CD14-positive monocyte (primary cell): ENCODE measurements around the gene DDA1. TPM values are rescaled to one million over a fixed set of nuclear protein-coding genes. Genes with fewer than 3 reads are reported as not detected.

Experiments used
- DNase-seq, 3 donors: peaks; one replicate each; pipeline ENCODE4 v3.0.0-alpha.2; 2011 to 2022
- H2AFZ ChIP-seq: 2 replicates; pipeline ENCODE4 v1.6.0; 2012; ENCODE audit warnings: mild to moderate bottlenecking, low read depth, low read length, inconsistent platforms; ENCODE audit not compliant: insufficient read depth, poor library complexity, severe bottlenecking
- H3K27ac ChIP-seq, 2 donors: 1 replicate in 1 of 2; 2 replicates in 1 of 2; pipeline ENCODE4 v1.5.1; 2012 to 2013; ENCODE audit warnings: low read length in 2 of 2, control low read depth in 1 of 2, inconsistent platforms in 1 of 2, low read depth in 1 of 2, mild to moderate bottlenecking in 1 of 2
- H3K27me3 ChIP-seq, 2 donors: one replicate each; pipeline versions ENCODE4 v1.6.0 to v1.6.1; 2011 to 2013; ENCODE audit warnings: low read length in 2 of 2; ENCODE audit not compliant: control insufficient read depth in 2 of 2, insufficient read depth in 2 of 2
- H3K36me3 ChIP-seq, 2 donors: replicated peaks in 1 of 2; 1 replicate in 1 of 2; 2 replicates in 1 of 2; pipeline versions ENCODE4 v1.5.1 to v1.6.1; 2012 to 2013; ENCODE audit warnings: low read length in 2 of 2, control low read depth in 1 of 2, inconsistent platforms in 1 of 2, mild to moderate bottlenecking in 1 of 2; ENCODE audit not compliant: insufficient read depth in 2 of 2, control insufficient read depth in 1 of 2
- H3K4me1 ChIP-seq, 2 donors: 1 replicate in 1 of 2; 2 replicates in 1 of 2; pipeline versions ENCODE4 v1.5.1 to v1.6.1; 2012 to 2013; ENCODE audit warnings: low read length in 2 of 2, control low read depth in 1 of 2, inconsistent platforms in 1 of 2, mild to moderate bottlenecking in 1 of 2, moderate library complexity in 1 of 2; ENCODE audit not compliant: insufficient read depth in 2 of 2, control insufficient read depth in 1 of 2
- H3K4me2 ChIP-seq: replicated peaks from 2 replicates; pipeline ENCODE3; 2012; ENCODE audit warnings: low read length, moderate library complexity, mild to moderate bottlenecking; ENCODE audit not compliant: poor library complexity, severe bottlenecking; ENCODE audit errors: extremely low read depth
- H3K4me3 ChIP-seq, 3 experiments: fragments of 200-600 bp in 1 of 3; sonication (generic) in 1 of 3; replicated peaks in 1 of 3; 1 replicate in 2 of 3; 2 replicates in 1 of 3; pipeline ENCODE4 v1.5.1; 2011 to 2013; ENCODE audit warnings: low read length in 3 of 3, mild to moderate bottlenecking in 3 of 3, control low read depth in 2 of 3, low read depth in 2 of 3, inconsistent platforms in 1 of 3, moderate library complexity in 1 of 3
- H3K79me2 ChIP-seq: 2 replicates; pipeline ENCODE4 v1.6.0; 2012; ENCODE audit warnings: mild to moderate bottlenecking, control low read depth, inconsistent platforms, low read length, moderate library complexity; ENCODE audit not compliant: insufficient read depth
- H3K9ac ChIP-seq: 2 replicates; pipeline ENCODE4 v1.6.0; 2017; ENCODE audit warnings: low read length, mild to moderate bottlenecking; ENCODE audit not compliant: insufficient read depth, poor library complexity, severe bottlenecking
- H3K9me3 ChIP-seq, 2 donors: replicated peaks in 1 of 2; 1 replicate in 1 of 2; 2 replicates in 1 of 2; pipeline versions ENCODE4 v1.5.1 to v1.6.1; 2012 to 2013; ENCODE audit warnings: low read length in 2 of 2, control low read depth in 1 of 2; ENCODE audit not compliant: control insufficient read depth in 1 of 2, insufficient read depth in 1 of 2
- H4K20me1 ChIP-seq: 2 replicates; pipeline ENCODE4 v1.6.0; 2012; ENCODE audit warnings: mild to moderate bottlenecking, low read length, control low read depth, moderate library complexity; ENCODE audit not compliant: insufficient read depth
- H3K27ac Mint-ChIP-seq, 7 donors: one replicate each; pipeline ENCODE4 v1.8.0; 2020; ENCODE audit warnings: mild to moderate bottlenecking in 7 of 7, mixed read lengths in 7 of 7, moderate library complexity in 6 of 7, inconsistent platforms in 2 of 7
- H3K27me3 Mint-ChIP-seq, 3 donors: one replicate each; pipeline ENCODE4 v1.8.0; 2021 to 2022; ENCODE audit warnings: low read depth in 3 of 3, mild to moderate bottlenecking in 3 of 3, mixed read lengths in 3 of 3, moderate library complexity in 3 of 3, inconsistent platforms in 1 of 3
- H3K36me3 Mint-ChIP-seq, 2 donors: one replicate each; pipeline ENCODE4 v1.8.0; 2020; ENCODE audit warnings: mixed read lengths in 2 of 2, inconsistent platforms in 1 of 2, mild to moderate bottlenecking in 1 of 2
- H3K4me1 Mint-ChIP-seq: one replicate; pipeline ENCODE4 v1.8.0; 2020; ENCODE audit warnings: mild to moderate bottlenecking, mixed read lengths
- H3K4me3 Mint-ChIP-seq, 2 donors: one replicate each; pipeline ENCODE4 v1.8.0; 2020; ENCODE audit warnings: mild to moderate bottlenecking in 2 of 2, mixed read lengths in 2 of 2, moderate library complexity in 1 of 2
- H3K9me3 Mint-ChIP-seq, 7 donors: one replicate each; pipeline ENCODE4 v1.8.0; 2020 to 2022; ENCODE audit warnings: mixed read lengths in 7 of 7, mild to moderate bottlenecking in 6 of 7, moderate library complexity in 6 of 7, inconsistent platforms in 2 of 7
- CTCF ChIP-seq: fragments of 200-600 bp; IDR thresholded peaks from one replicate; pipeline ENCODE4 v1.8.0; 2022; ENCODE audit warnings: antibody characterized with exemption, mild to moderate bottlenecking
- WGBS: methylation state at CpG from one replicate; pipeline ENCODE4 v1.1.5; 2013; ENCODE audit warnings: missing lambda C conversion rate; ENCODE audit not compliant: insufficient coverage; 5-methylcytosine and 5-hydroxymethylcytosine counted together
- intact Hi-C, 2 donors: fragments of 100-400 bp; cut with micrococcal nuclease; formaldehyde crosslinking; loops; one replicate each; pipeline versions ENCODE4 v1.15.0 to v1.15.1; 2023
- polyA plus RNA-seq, 3 donors: library from polyadenylated mRNA; depleted of rRNA in 1 of 3; unstranded in 2 of 3; stranded (reverse) in 1 of 3; fragments of 300-500 nt in 2 of 3; fragments of >200 nt in 1 of 3; fragmentation: Illumina TruSeq in 2 of 3; gene quantifications; 1 replicate in 2 of 3; 2 replicates in 1 of 3; pipeline ENCODE4 v1.2.3, GENCODE V29; 2012 to 2021

Gene DDA1
- polyA plus RNA-seq, 3 donors = 22.5 to 49.5 (median 23.8) TPM

DNA sequence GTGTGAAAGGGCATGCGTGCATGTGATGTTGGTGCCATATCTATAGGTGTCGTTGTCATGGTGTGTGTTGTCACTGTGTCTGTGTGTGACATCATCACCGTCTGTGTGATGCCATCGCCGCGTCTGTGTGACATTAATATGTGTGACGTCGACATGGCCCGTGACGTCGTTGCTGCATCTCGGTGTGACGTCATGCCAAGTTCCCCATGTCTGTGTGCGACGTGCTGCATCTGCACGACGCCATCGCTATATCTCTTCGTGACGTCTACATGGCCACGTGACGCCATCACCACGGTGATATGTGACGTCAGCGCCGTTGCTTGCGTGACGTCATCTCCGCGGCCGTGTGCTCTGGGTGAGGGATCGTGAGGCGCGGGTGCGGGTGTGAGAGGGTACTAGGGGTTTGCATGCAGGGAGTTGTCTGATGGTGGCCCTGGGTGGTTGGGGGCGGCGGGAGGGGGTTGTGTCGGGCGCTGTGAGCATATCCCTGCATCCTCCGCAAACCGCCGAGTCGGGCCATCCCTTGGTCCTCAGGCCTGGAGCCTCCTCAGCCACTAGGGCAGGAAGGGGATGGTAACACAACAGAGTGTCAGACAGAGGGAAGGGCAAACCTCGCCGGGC, 42.6 kb downstream of the DDA1 start:
- 85% methylated on average over 35 of the region's 45 CpGs for WGBS
- H3K4me2 ChIP-seq = no peak overlapping the region

GRCh38 chr19:17352608-17353280, 43.4 kb downstream of the DDA1 start:
- Histone ChIP-seq H3K9me3 (no peaks in the 10 kb centered on the region), H3K27ac (no peak overlapping the region), H3K36me3 (no peaks in the 10 kb centered on the region), H3K9ac (no peak overlapping the region), H3K79me2 (no peaks in the 10 kb centered on the region), H3K4me3 (no peak overlapping the region), H3K27me3 (peaks cover 0 to 17% of the 10 kb centered on the region in 2 donors), H3K4me2 (no peak overlapping the region), H4K20me1 (no peaks in the 10 kb centered on the region), H3K4me1 (peaks cover 3 to 5% of the 10 kb centered on the region in 2 donors), H2AFZ (peak overlapping the region; percentile 41)
- peaks cover 22% of the 10 kb centered on the region for H3K4me1 Mint-ChIP-seq
- peaks cover 0 to 3% (median 0%) of the 10 kb centered on the region in 7 donors for H3K9me3 Mint-ChIP-seq
- H3K4me3 Mint-ChIP-seq = no peak overlapping the region
- 39% methylated on average over 6 of the region's 14 CpGs for WGBS
- H3K36me3 Mint-ChIP-seq = no peaks in the 10 kb centered on the region
- H3K27me3 Mint-ChIP-seq = peaks cover 16 to 49% (median 43%) of the 10 kb centered on the region in 3 donors
- no peak for DNase-seq
- intact Hi-C loops = no loop called here
- no peak for TF ChIP-seq CTCF
- no peak overlapping the region for H3K27ac Mint-ChIP-seq

More for the DNA sequence above, 42.6 kb downstream of the DDA1 start:
- DNase-seq = no peak
- no peak overlapping the region for H3K4me3 ChIP-seq
- peaks cover 18% of the 10 kb centered on the region for H3K4me1 Mint-ChIP-seq
- peak overlapping the region in 1 of 2 donors; percentile 69 for H3K4me3 Mint-ChIP-seq
- no peak overlapping the region for H2AFZ ChIP-seq
- no peak for TF ChIP-seq CTCF
- H3K36me3 Mint-ChIP-seq = no peaks in the 10 kb centered on the region
- no peaks in the 10 kb centered on the region for H3K9me3 ChIP-seq
- H3K9ac ChIP-seq = no peak overlapping the region
- peaks cover 0 to 19% of the 10 kb centered on the region in 2 donors for H3K27me3 ChIP-seq
- H3K9me3 Mint-ChIP-seq = peaks cover 0 to 3% (median 0%) of the 10 kb centered on the region in 7 donors
- no peaks in the 10 kb centered on the region for H3K79me2 ChIP-seq
- peaks cover 17 to 53% (median 44%) of the 10 kb centered on the region in 3 donors for H3K27me3 Mint-ChIP-seq
- intact Hi-C loops = no loop called here
- H3K27ac Mint-ChIP-seq = no peak overlapping the region
- H3K36me3 ChIP-seq = no peaks in the 10 kb centered on the region
- H3K27ac ChIP-seq = no peak overlapping the region
- H4K20me1 ChIP-seq = no peaks in the 10 kb centered on the region
- H3K4me1 ChIP-seq = peaks cover 3 to 5% of the 10 kb centered on the region in 2 donors
